GM12878 (cell line): ENCODE data around the gene ZNF785. TPM values are rescaled to one million over a fixed set of nuclear protein-coding genes. Genes with fewer than 3 reads are reported as not detected.

Source experiments
- ATAC-seq: fragments of 200-7000 bp; cut with Tn5 transposase; 3 replicates; pipeline ENCODE4 v1.9.1; 2020; ENCODE audit warnings: mild to moderate bottlenecking, moderate library complexity
- BruUV-seq: library from RNA; stranded (reverse); fragments of 400-500 nt; replicated peaks from 2 replicates; lab custom pipeline; 2021; lab: Mats Ljungman, UMichigan
- CTCF ChIA-PET: fragments of 300-600 bp; sonication (Branson Sonifier 250); formaldehyde crosslinking; extraction: SDS; loops from one replicate; lab custom pipeline; 2021; ENCODE audit warnings: inconsistent platforms; lab: Yijun Ruan, JAX
- POLR2A ChIA-PET: fragments of 350-600 bp; formaldehyde crosslinking; extraction: SDS; loops from one replicate; lab custom pipeline; 2021; ENCODE audit warnings: inconsistent platforms; lab: Charles Lee
- RAD21 ChIA-PET: fragments of 300-600 bp; sonication (Branson Sonifier 250); formaldehyde crosslinking; loops from one replicate; lab custom pipeline; 2023; ENCODE audit warnings: antibody characterized with exemption; ENCODE audit not compliant: unreplicated experiment; lab: Charles Lee
- SMC1A ChIA-PET: fragments of 300-600 bp; sonication (Branson Sonifier 250); formaldehyde crosslinking; loops from one replicate; lab custom pipeline; 2023; ENCODE audit not compliant: unreplicated experiment, uncharacterized antibody; lab: Charles Lee
- DNase-seq: peaks from one replicate; pipeline ENCODE4 v3.0.0-alpha.2; 2011; ENCODE audit warnings: low read depth, low spot score
- FAIRE-seq: peaks from 3 replicates; lab custom pipeline; 2011; peaks lifted over from hg19 to GRCh38; lab: Jason Lieb, UNC
- H2AFZ ChIP-seq: 2 replicates; pipeline ENCODE4 v1.6.0; 2011; ENCODE audit warnings: low read depth, low read length, control low read depth; ENCODE audit not compliant: control insufficient read depth
- H3K27ac ChIP-seq: 2 replicates; pipeline ENCODE4 v1.5.1; 2011; ENCODE audit warnings: control low read depth; ENCODE audit not compliant: control insufficient read depth, insufficient read depth
- H3K27me3 ChIP-seq, 2 experiments: replicated peaks in 1 of 2; 2 replicates each; pipeline versions ENCODE4 v1.6.0 to v1.6.1; 2011; ENCODE audit warnings: low read length in 1 of 2; ENCODE audit not compliant: control insufficient read depth in 2 of 2, insufficient read depth in 2 of 2
- H3K36me3 ChIP-seq, 2 experiments: 2 replicates each; pipeline ENCODE4 v1.5.1; 2011; ENCODE audit warnings: low read length in 1 of 2; ENCODE audit not compliant: control insufficient read depth in 2 of 2, insufficient read depth in 2 of 2
- H3K4me1 ChIP-seq: 2 replicates; pipeline ENCODE4 v1.6.1; 2011; ENCODE audit warnings: mild to moderate bottlenecking, low read length, moderate library complexity, mixed read lengths; ENCODE audit not compliant: control insufficient read depth, insufficient read depth
- H3K4me2 ChIP-seq: 2 replicates; pipeline ENCODE4 v1.6.0; 2011; ENCODE audit warnings: control low read depth; ENCODE audit not compliant: control insufficient read depth, insufficient read depth
- H3K4me3 ChIP-seq: fragments of 200-600 bp; sonication (generic); 2 replicates; pipeline ENCODE4 v1.5.1; 2016
- H3K79me2 ChIP-seq: 2 replicates; pipeline ENCODE4 v1.6.0; 2011; ENCODE audit warnings: low read length; ENCODE audit not compliant: control insufficient read depth, insufficient read depth
- H3K9ac ChIP-seq: 2 replicates; pipeline ENCODE4 v1.8.0; 2011; ENCODE audit warnings: low read length, control low read depth, mixed read lengths; ENCODE audit not compliant: control insufficient read depth, insufficient read depth
- H3K9me3 ChIP-seq: replicated peaks from 3 replicates; pipeline ENCODE4 v1.5.1; 2011; ENCODE audit warnings: mild to moderate bottlenecking, low read length; ENCODE audit not compliant: control insufficient read depth, insufficient read depth
- H4K20me1 ChIP-seq: 2 replicates; pipeline ENCODE4 v1.6.0; 2011; ENCODE audit not compliant: control insufficient read depth, insufficient read depth
- CEBPB ChIP-seq, 2 experiments: fragments of 150-350 bp in 1 of 2; IDR thresholded peaks; 2 replicates each; pipeline ENCODE4 v1.6.1; 2012 to 2014; ENCODE audit warnings: low read depth in 2 of 2, low read length in 2 of 2, borderline replicate concordance in 1 of 2, inconsistent platforms in 1 of 2
- CHD2 ChIP-seq: IDR thresholded peaks from 2 replicates; pipeline ENCODE4 v1.6.1; 2011; ENCODE audit warnings: low read depth, low read length, improper control_type of control experiment, borderline replicate concordance
- NFYB ChIP-seq: IDR thresholded peaks from 2 replicates; pipeline ENCODE4 v1.6.1; 2011; ENCODE audit warnings: low read depth, mild to moderate bottlenecking, low read length, improper control_type of control experiment, moderate library complexity; ENCODE audit not compliant: insufficient read depth
- NR2F1 ChIP-seq: fragments of 450-650 bp; conservative IDR thresholded peaks from 2 replicates; pipeline ENCODE4 v1.6.1; 2017; ENCODE audit warnings: mild to moderate bottlenecking
- RFX5 ChIP-seq: IDR thresholded peaks from 2 replicates; pipeline ENCODE4 v1.6.1; 2011; ENCODE audit warnings: low read depth, low read length, improper control_type of control experiment
- SMC3 ChIP-seq: IDR thresholded peaks from 2 replicates; pipeline ENCODE4 v1.6.1; 2011; ENCODE audit warnings: low read length, improper control_type of control experiment, borderline replicate concordance
- STAT1 ChIP-seq: fragments of 450-650 bp; conservative IDR thresholded peaks from 2 replicates; pipeline ENCODE4 v1.6.1; 2014; ENCODE audit warnings: antibody characterized with exemption, mild to moderate bottlenecking
- ZBED1 ChIP-seq: IDR thresholded peaks from 2 replicates; pipeline ENCODE4 v1.6.1; 2016; ENCODE audit warnings: borderline replicate concordance
- ZNF274 ChIP-seq: IDR thresholded peaks from one replicate; pipeline ENCODE4 v1.8.0; 2011; ENCODE audit not compliant: insufficient read length, insufficient read depth
- WGBS: methylation state at CpG from one replicate; pipeline ENCODE4 v1.1.6; 2016; ENCODE audit warnings: low lambda C conversion rate; ENCODE audit not compliant: insufficient replicate concordance, insufficient coverage; ENCODE audit errors: missing lambda C conversion rate; 5-methylcytosine and 5-hydroxymethylcytosine counted together
- in situ Hi-C: fragments of 300-500 bp; cut with MboI; formaldehyde crosslinking; loops from 9 replicates; pipeline ENCODE4 v1.14.3; 2018; ENCODE audit warnings: mixed read lengths
- intact Hi-C: fragments of 100-400 bp; cut with micrococcal nuclease; formaldehyde crosslinking; loops from one replicate; pipeline ENCODE4 v1.14.2; 2022; ENCODE audit not compliant: unreplicated experiment
- polyA plus RNA-seq, 11 experiments: library from polyadenylated mRNA; depleted of rRNA in 4 of 11; unstranded in 6 of 11; stranded (reverse) in 5 of 11; fragments of >200 nt; fragmentation: Nextera tagmentation in 4 of 11; fragmentation: Illumina TruSeq in 1 of 11; extraction: Ambion mirVana in 4 of 11; extraction: Trizol in 1 of 11; gene quantifications; 1 replicate in 1 of 11; 2 replicates in 10 of 11; pipeline versions ENCODE4 v1.2.1 to v1.2.3, GENCODE V29; 2011 to 2016; ENCODE audit warnings: inconsistent platforms in 2 of 11, missing spikeins in 2 of 11, low read depth in 1 of 11
- total RNA-seq, 4 experiments: library from RNA; depleted of rRNA in 3 of 4; stranded (reverse); fragments of >200 nt in 3 of 4; fragmentation: Illumina TruSeq in 1 of 4; extraction: Trizol in 1 of 4; gene quantifications; 2 replicates each; pipeline versions ENCODE4 v1.2.1 to v1.2.3, GENCODE V29; 2013 to 2021
- TF ChIP-seq, protein P1 (sequence below): IDR thresholded peaks from 2 replicates; pipeline ENCODE4 v1.6.1; 2011; ENCODE audit warnings: low read depth, mild to moderate bottlenecking, low read length, moderate library complexity, borderline replicate concordance; ENCODE audit errors: extremely low read depth
- TF ChIP-seq, protein P2 (sequence below): fragments of 450-650 bp; formaldehyde crosslinking; IDR thresholded peaks from 2 replicates; pipeline ENCODE4 v1.4.0; 2022; ENCODE audit warnings: mild to moderate bottlenecking, moderate library complexity
- TF ChIP-seq, protein P3 (sequence below): fragments of 450-650 bp; IDR thresholded peaks from 2 replicates; pipeline ENCODE4 v1.6.1; 2017; ENCODE audit warnings: mild to moderate bottlenecking, moderate library complexity

Gene ZNF785
- total and polyA plus RNA-seq, 10 of the 15 experiments (the other 5 are each of a cell fraction or from before 2014, with no cell fraction given) = 0.87 to 11.5 (median 7.5) TPM

DNA sequence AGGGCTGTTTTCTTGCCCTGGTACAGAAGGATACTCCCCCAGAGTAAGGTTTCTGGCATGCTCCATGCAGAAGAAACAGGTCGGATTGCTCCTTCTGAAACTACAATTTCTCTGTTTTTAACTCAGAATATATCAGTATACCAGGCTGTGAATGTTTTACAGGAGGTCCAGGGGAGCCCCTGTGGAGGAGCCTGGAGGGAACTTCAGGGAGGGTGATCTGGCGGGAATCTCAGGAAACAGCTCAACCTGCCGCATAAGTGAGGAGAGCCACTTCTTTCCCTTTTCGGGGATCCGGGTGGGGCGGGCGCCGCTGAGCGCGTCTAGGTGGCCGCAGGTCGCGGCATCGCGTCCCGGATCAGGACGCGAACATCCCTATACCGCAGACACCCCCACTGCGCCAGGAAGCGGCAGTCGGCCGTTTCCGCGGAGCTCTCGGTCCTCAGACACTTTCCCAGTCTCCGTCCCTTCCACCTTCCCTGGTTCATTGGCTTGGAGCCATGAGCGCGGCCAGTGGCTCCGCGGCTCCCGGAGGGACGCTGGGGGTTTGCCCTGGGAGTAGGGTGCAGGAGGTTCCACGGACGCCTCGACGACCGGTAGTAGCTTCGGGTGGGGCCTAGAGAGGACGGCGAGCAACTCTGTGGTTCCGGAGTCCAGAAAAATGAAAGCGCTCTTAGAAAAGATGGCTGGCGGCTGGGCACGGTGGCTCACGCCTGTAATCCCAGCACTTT lies 24.2 kb downstream of the ZNF785 start:
- peak overlapping the region; percentile 74 for H3K9ac ChIP-seq
- in situ Hi-C loops (no loop called here), intact Hi-C loops (no loop called here)
- FAIRE-seq (no peak), ATAC-seq (peak; percentile 13), DNase-seq (no peak)
- SMC1A ChIA-PET = interaction anchor here (0.7 to 1.0 kb wide), 5 partner anchors 9 to 34 kb away, joined by 3 to 4 read pairs (median 3); partner anchors contain the start of gene ZNF747
- no peaks in the 10 kb centered on the region for H3K27me3 ChIP-seq
- 85% methylated on average over 45 of the region's 46 CpGs for WGBS
- peak overlapping the region; percentile 78 for H3K27ac ChIP-seq
- no peaks in the 10 kb centered on the region for H3K9me3 ChIP-seq
- BruUV-seq = no TSS peak
- H3K4me2 ChIP-seq = peak overlapping the region; percentile 64
- no peaks in the 10 kb centered on the region; a peak in 1 of 4 replicates for H3K36me3 ChIP-seq
- peak overlapping the region; percentile 66; the same call in 1 of the 2 replicates for H3K4me3 ChIP-seq
- H4K20me1 ChIP-seq = no peaks in the 10 kb centered on the region
- peaks cover 9% of the 10 kb centered on the region for H3K79me2 ChIP-seq
- POLR2A ChIA-PET = interaction anchor here (0.7 to 5.9 kb wide), 7 partner anchors 10 to 131 kb away, joined by 3 to 109 read pairs (median 5); partner anchors contain the start of genes DCTPP1, ZNF688, ZNF689 and ZNF747
- CTCF ChIA-PET = interaction anchor here (0.9 to 3.1 kb wide), 7 partner anchors 10 to 152 kb away, joined by 3 to 12 read pairs (median 5); partner anchors contain the start of genes DCTPP1, ZNF688, ZNF689 and ZNF747
- peak overlapping the region; percentile 94 for H2AFZ ChIP-seq
- no peaks in the 10 kb centered on the region for H3K4me1 ChIP-seq
- RAD21 ChIA-PET = interaction anchor here (0.8 to 2.3 kb wide), 7 partner anchors 10 to 151 kb away, joined by 3 to 10 read pairs (median 3); partner anchors contain the start of genes ZNF747 and ZNF785
- no peak for TF ChIP-seq NFYB
- 0 out of 2 replicates have a peak, but pooled peaks have one; percentile 32 for TF ChIP-seq CHD2
- TF ChIP-seq CEBPB (IDR thresholded peaks at IDR 0.05; ENCODE audit: borderline replicate concordance in 1 of 2, low read depth in 2 of 2, low read length in 2 of 2) = no peak
- TF ChIP-seq, protein P1, sequence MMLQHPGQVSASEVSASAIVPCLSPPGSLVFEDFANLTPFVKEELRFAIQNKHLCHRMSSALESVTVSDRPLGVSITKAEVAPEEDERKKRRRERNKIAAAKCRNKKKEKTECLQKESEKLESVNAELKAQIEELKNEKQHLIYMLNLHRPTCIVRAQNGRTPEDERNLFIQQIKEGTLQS = no peak
- TF ChIP-seq, protein P2, sequence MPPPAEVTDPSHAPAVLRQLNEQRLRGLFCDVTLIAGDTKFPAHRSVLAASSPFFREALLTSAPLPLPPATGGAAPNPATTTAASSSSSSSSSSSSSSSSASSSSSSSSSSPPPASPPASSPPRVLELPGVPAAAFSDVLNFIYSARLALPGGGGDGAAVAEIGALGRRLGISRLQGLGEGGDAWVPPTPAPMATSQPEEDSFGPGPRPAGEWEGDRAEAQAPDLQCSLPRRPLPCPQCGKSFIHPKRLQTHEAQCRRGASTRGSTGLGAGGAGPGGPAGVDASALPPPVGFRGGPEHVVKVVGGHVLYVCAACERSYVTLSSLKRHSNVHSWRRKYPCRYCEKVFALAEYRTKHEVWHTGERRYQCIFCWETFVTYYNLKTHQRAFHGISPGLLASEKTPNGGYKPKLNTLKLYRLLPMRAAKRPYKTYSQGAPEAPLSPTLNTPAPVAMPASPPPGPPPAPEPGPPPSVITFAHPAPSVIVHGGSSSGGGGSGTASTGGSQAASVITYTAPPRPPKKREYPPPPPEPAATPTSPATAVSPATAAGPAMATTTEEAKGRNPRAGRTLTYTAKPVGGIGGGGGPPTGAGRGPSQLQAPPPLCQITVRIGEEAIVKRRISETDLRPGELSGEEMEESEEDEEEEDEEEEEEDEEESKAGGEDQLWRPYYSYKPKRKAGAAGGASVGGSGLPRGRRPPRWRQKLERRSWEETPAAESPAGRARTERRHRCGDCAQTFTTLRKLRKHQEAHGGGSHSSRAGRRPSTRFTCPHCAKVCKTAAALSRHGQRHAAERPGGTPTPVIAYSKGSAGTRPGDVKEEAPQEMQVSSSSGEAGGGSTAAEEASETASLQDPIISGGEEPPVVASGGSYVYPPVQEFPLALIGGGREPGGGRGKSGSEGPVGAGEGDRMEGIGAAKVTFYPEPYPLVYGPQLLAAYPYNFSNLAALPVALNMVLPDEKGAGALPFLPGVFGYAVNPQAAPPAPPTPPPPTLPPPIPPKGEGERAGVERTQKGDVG = no peak
- no peak for TF ChIP-seq NR2F1
- no peak for TF ChIP-seq SMC3
- TF ChIP-seq, protein P3, sequence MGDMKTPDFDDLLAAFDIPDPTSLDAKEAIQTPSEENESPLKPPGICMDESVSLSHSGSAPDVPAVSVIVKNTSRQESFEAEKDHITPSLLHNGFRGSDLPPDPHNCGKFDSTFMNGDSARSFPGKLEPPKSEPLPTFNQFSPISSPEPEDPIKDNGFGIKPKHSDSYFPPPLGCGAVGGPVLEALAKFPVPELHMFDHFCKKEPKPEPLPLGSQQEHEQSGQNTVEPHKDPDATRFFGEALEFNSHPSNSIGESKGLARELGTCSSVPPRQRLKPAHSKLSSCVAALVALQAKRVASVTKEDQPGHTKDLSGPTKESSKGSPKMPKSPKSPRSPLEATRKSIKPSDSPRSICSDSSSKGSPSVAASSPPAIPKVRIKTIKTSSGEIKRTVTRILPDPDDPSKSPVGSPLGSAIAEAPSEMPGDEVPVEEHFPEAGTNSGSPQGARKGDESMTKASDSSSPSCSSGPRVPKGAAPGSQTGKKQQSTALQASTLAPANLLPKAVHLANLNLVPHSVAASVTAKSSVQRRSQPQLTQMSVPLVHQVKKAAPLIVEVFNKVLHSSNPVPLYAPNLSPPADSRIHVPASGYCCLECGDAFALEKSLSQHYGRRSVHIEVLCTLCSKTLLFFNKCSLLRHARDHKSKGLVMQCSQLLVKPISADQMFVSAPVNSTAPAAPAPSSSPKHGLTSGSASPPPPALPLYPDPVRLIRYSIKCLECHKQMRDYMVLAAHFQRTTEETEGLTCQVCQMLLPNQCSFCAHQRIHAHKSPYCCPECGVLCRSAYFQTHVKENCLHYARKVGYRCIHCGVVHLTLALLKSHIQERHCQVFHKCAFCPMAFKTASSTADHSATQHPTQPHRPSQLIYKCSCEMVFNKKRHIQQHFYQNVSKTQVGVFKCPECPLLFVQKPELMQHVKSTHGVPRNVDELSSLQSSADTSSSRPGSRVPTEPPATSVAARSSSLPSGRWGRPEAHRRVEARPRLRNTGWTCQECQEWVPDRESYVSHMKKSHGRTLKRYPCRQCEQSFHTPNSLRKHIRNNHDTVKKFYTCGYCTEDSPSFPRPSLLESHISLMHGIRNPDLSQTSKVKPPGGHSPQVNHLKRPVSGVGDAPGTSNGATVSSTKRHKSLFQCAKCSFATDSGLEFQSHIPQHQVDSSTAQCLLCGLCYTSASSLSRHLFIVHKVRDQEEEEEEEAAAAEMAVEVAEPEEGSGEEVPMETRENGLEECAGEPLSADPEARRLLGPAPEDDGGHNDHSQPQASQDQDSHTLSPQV = no peak
- TF ChIP-seq ZNF274 = no peak
- no peak for TF ChIP-seq RFX5
- TF ChIP-seq ZBED1 = no peak
- no peak for TF ChIP-seq STAT1
